IMR-90 (cell line): Measurements from ENCODE around the gene PPM1L. TPM values are rescaled to one million over a fixed set of nuclear protein-coding genes. Genes with fewer than 3 reads are reported as not detected.

Experiments used
- ATAC-seq: fragments of 200-7000 bp; cut with Tn5 transposase; 2 replicates; pipeline ENCODE4 v1.9.1; 2020; ENCODE audit warnings: low read depth, mild to moderate bottlenecking, moderate library complexity
- BruUV-seq: library from RNA; stranded (reverse); fragments of 400-500 nt; replicated peaks from 2 replicates; lab custom pipeline; 2021; lab: Mats Ljungman, UMichigan
- CTCF ChIA-PET: fragments of 300-600 bp; formaldehyde crosslinking; extraction: SDS; loops from one replicate; lab custom pipeline; 2021; ENCODE audit warnings: antibody characterized with exemption; lab: Yijun Ruan, JAX
- POLR2A ChIA-PET: fragments of 300-600 bp; sonication (Branson Sonifier 250); formaldehyde crosslinking; loops from one replicate; lab custom pipeline; 2022; ENCODE audit warnings: antibody characterized with exemption; ENCODE audit not compliant: unreplicated experiment; lab: Charles Lee
- DNase-seq: peaks from one replicate; pipeline ENCODE4 v3.0.0; 2013
- H2AFZ ChIP-seq: replicated peaks from 2 replicates; pipeline ENCODE3; 2013; ENCODE audit warnings: low read length, mild to moderate bottlenecking; ENCODE audit not compliant: poor library complexity
- H2AK5ac ChIP-seq: 2 replicates; pipeline ENCODE4 v1.6.1; 2013; ENCODE audit warnings: low read depth, low read length, inconsistent platforms
- H2AK9ac ChIP-seq: replicated peaks from 2 replicates; pipeline ENCODE3; 2013; ENCODE audit warnings: mild to moderate bottlenecking, low read depth, low read length, moderate library complexity; ENCODE audit not compliant: poor library complexity
- H2BK120ac ChIP-seq: 2 replicates; pipeline ENCODE4 v1.6.1; 2013; ENCODE audit warnings: low read depth, low read length, inconsistent platforms
- H2BK15ac ChIP-seq: 3 replicates; pipeline ENCODE4 v1.6.1; 2013; ENCODE audit warnings: low read depth, low read length, inconsistent platforms
- H2BK20ac ChIP-seq: 2 replicates; pipeline ENCODE4 v1.6.1; 2013; ENCODE audit warnings: low read depth, mild to moderate bottlenecking, inconsistent platforms, low read length, moderate library complexity
- H2BK5ac ChIP-seq: 2 replicates; pipeline ENCODE4 v1.6.1; 2013; ENCODE audit warnings: mild to moderate bottlenecking, low read depth, low read length, inconsistent platforms; ENCODE audit not compliant: poor library complexity, severe bottlenecking
- H3K14ac ChIP-seq: replicated peaks from 2 replicates; pipeline ENCODE4 v1.6.1; 2013; ENCODE audit warnings: low read depth, low read length, inconsistent platforms
- H3K18ac ChIP-seq: 2 replicates; pipeline ENCODE4 v1.6.1; 2013; ENCODE audit warnings: low read depth, low read length, control low read depth
- H3K23ac ChIP-seq: 2 replicates; pipeline ENCODE4 v1.6.1; 2013; ENCODE audit warnings: low read depth, low read length, inconsistent platforms
- H3K27ac ChIP-seq: 2 replicates; pipeline ENCODE4 v1.5.1; 2013; ENCODE audit warnings: mild to moderate bottlenecking, control low read depth, low read length; ENCODE audit not compliant: insufficient read depth
- H3K27me3 ChIP-seq: 2 replicates; pipeline ENCODE4 v1.6.1; 2013; ENCODE audit warnings: low read length; ENCODE audit not compliant: control insufficient read depth, insufficient read depth
- H3K36me3 ChIP-seq: 2 replicates; pipeline ENCODE4 v1.6.1; 2013; ENCODE audit warnings: low read length, mixed read lengths; ENCODE audit not compliant: control insufficient read depth, insufficient read depth
- H3K4ac ChIP-seq: 2 replicates; pipeline ENCODE4 v1.6.1; 2013; ENCODE audit warnings: low read depth, low read length, inconsistent platforms
- H3K4me1 ChIP-seq: 2 replicates; pipeline ENCODE4 v1.6.1; 2013; ENCODE audit warnings: low read length, mixed read lengths; ENCODE audit not compliant: control insufficient read depth, insufficient read depth
- H3K4me2 ChIP-seq: 2 replicates; pipeline ENCODE4 v1.6.1; 2013; ENCODE audit warnings: low read depth, mild to moderate bottlenecking, control low read depth, low read length, moderate library complexity
- H3K4me3 ChIP-seq: 2 replicates; pipeline ENCODE4 v1.5.1; 2013; ENCODE audit warnings: low read depth, mild to moderate bottlenecking, control low read depth, low read length, moderate library complexity; ENCODE audit not compliant: insufficient read depth
- H3K56ac ChIP-seq: 2 replicates; pipeline ENCODE4 v1.6.1; 2013; ENCODE audit warnings: low read length, inconsistent platforms; ENCODE audit not compliant: insufficient read depth; ENCODE audit errors: extremely low read depth
- H3K79me1 ChIP-seq, 2 experiments: 2 replicates each; pipeline ENCODE4 v1.6.1; 2013; ENCODE audit warnings: low read length in 2 of 2, inconsistent platforms in 1 of 2, low read depth in 1 of 2
- H3K9ac ChIP-seq: 2 replicates; pipeline ENCODE4 v1.6.1; 2013; ENCODE audit warnings: low read depth, low read length, control low read depth
- H3K9me1 ChIP-seq: 2 replicates; pipeline ENCODE4 v1.6.1; 2013; ENCODE audit warnings: low read length, inconsistent platforms; ENCODE audit not compliant: insufficient read depth
- H3K9me3 ChIP-seq: 2 replicates; pipeline ENCODE4 v1.6.1; 2013; ENCODE audit warnings: low read length; ENCODE audit not compliant: control insufficient read depth, insufficient read depth
- H4K20me1 ChIP-seq: 2 replicates; pipeline ENCODE4 v1.6.1; 2013; ENCODE audit warnings: low read length, inconsistent platforms; ENCODE audit not compliant: insufficient read depth
- H4K5ac ChIP-seq: 2 replicates; pipeline ENCODE4 v1.6.1; 2013; ENCODE audit warnings: mild to moderate bottlenecking, low read depth, low read length, control low read depth
- H4K8ac ChIP-seq, 2 experiments: 2 replicates each; pipeline ENCODE4 v1.6.1; 2013; ENCODE audit warnings: low read depth in 2 of 2, low read length in 2 of 2, control low read depth in 1 of 2, inconsistent platforms in 1 of 2
- H4K91ac ChIP-seq: 2 replicates; pipeline ENCODE4 v1.6.1; 2013; ENCODE audit warnings: low read depth, low read length, inconsistent platforms; ENCODE audit not compliant: insufficient read depth
- BHLHE40 ChIP-seq: fragments of 150-350 bp; IDR thresholded peaks from 2 replicates; pipeline ENCODE4 v1.6.1; 2016; ENCODE audit warnings: mild to moderate bottlenecking, low read depth, low read length
- CEBPB ChIP-seq: IDR thresholded peaks from 2 replicates; pipeline ENCODE4 v1.6.1; 2012; ENCODE audit warnings: low read depth, low read length, improper control_type of control experiment
- CHD1 ChIP-seq: IDR thresholded peaks from 2 replicates; pipeline ENCODE4 v1.6.1; 2012; ENCODE audit warnings: low read depth, low read length, improper control_type of control experiment
- CTCF ChIP-seq: conservative IDR thresholded peaks from 2 replicates; pipeline ENCODE4 v1.5.1; 2012; ENCODE audit warnings: mild to moderate bottlenecking, low read depth, low read length, improper control_type of control experiment
- ELK1 ChIP-seq: fragments of 150-350 bp; IDR thresholded peaks from 2 replicates; pipeline ENCODE4 v1.6.1; 2016; ENCODE audit warnings: low read depth, mild to moderate bottlenecking, low read length, moderate library complexity, borderline replicate concordance
- FOS ChIP-seq: fragments of 150-350 bp; IDR thresholded peaks from 2 replicates; pipeline ENCODE4 v1.6.1; 2016; ENCODE audit warnings: low read depth, low read length
- MAFK ChIP-seq: IDR thresholded peaks from 2 replicates; pipeline ENCODE4 v1.6.1; 2012; ENCODE audit warnings: low read depth, low read length, improper control_type of control experiment
- MAZ ChIP-seq: IDR thresholded peaks from 2 replicates; pipeline ENCODE4 v1.6.1; 2012; ENCODE audit warnings: low read depth, mild to moderate bottlenecking, low read length, improper control_type of control experiment, moderate library complexity, borderline replicate concordance
- MXI1 ChIP-seq: IDR thresholded peaks from 2 replicates; pipeline ENCODE4 v1.6.1; 2012; ENCODE audit warnings: low read depth, mild to moderate bottlenecking, low read length, moderate library complexity, borderline replicate concordance
- NFE2L2 ChIP-seq: fragments of 150-350 bp; IDR thresholded peaks from 2 replicates; pipeline ENCODE4 v1.6.1; 2016; ENCODE audit warnings: low read depth, mild to moderate bottlenecking, low read length
- POLR2A ChIP-seq: IDR thresholded peaks from 2 replicates; pipeline ENCODE4 v1.6.1; 2012; ENCODE audit warnings: mild to moderate bottlenecking, low read depth, low read length
- RAD21 ChIP-seq: IDR thresholded peaks from 2 replicates; pipeline ENCODE4 v1.6.1; 2012; ENCODE audit warnings: low read length, improper control_type of control experiment
- RCOR1 ChIP-seq: IDR thresholded peaks from 2 replicates; pipeline ENCODE4 v1.6.1; 2012; ENCODE audit warnings: mild to moderate bottlenecking, low read length, improper control_type of control experiment; ENCODE audit not compliant: insufficient replicate concordance
- RFX5 ChIP-seq: IDR thresholded peaks from 2 replicates; pipeline ENCODE4 v1.8.0; 2012; ENCODE audit warnings: low read depth, mild to moderate bottlenecking, low read length, moderate library complexity
- SMC3 ChIP-seq: fragments of 150-350 bp; IDR thresholded peaks from 2 replicates; pipeline ENCODE4 v1.6.1; 2016; ENCODE audit warnings: low read depth, mild to moderate bottlenecking, antibody characterized with exemption, low read length, moderate library complexity
- USF2 ChIP-seq: fragments of 150-350 bp; IDR thresholded peaks from 2 replicates; pipeline ENCODE4 v1.6.1; 2017; ENCODE audit warnings: mild to moderate bottlenecking, antibody characterized with exemption, low read length, low read depth
- dilution Hi-C: fragments of 300-500 bp; cut with HindIII; formaldehyde crosslinking; loops from one replicate; pipeline ENCODE4 v1.14.3; 2018; ENCODE audit warnings: low sequenced_read_pairs; ENCODE audit not compliant: unreplicated experiment
- in situ Hi-C: fragments of 300-500 bp; cut with MboI; formaldehyde crosslinking; loops from 3 replicates; pipeline ENCODE4 v1.14.3; 2019; ENCODE audit warnings: low sequenced_read_pairs, inconsistent platforms, mixed read lengths
- intact Hi-C: fragments of 100-400 bp; cut with micrococcal nuclease; formaldehyde crosslinking; loops from 2 replicates; pipeline ENCODE4 v1.10.0; 2022
- polyA plus RNA-seq, 3 experiments: library from polyadenylated mRNA; depleted of rRNA; stranded (reverse); fragments of >200 nt; gene quantifications; 2 replicates each; pipeline ENCODE4 v1.2.3, GENCODE V29; 2012; ENCODE audit warnings: low replicate concordance in 1 of 3
- total RNA-seq: library from RNA; depleted of rRNA; stranded (reverse); fragments of >200 nt; gene quantifications from 2 replicates; pipeline ENCODE4 v1.2.3, GENCODE V29; 2012

Gene PPM1L
- total and polyA plus RNA-seq, 2 of the 4 experiments (the other 2 are of a cell fraction) = 0.14 to 0.18 TPM

GRCh38 chr3:160931474-160931873, 175.4 kb downstream of the PPM1L start:
- Histone ChIP-seq H3K56ac (no peak overlapping the region), H2AK5ac (no peak overlapping the region), H3K9ac (no peak overlapping the region), H4K5ac (no peak overlapping the region), H4K20me1 (no peaks in the 10 kb centered on the region), H2BK20ac (no peak overlapping the region), H3K79me1 (no peaks in the 10 kb centered on the region), H3K4me2 (no peak overlapping the region), H2AFZ (no peak overlapping the region), H2BK5ac (no peak overlapping the region), H3K4me3 (no peak overlapping the region), H4K8ac (no peak overlapping the region), H4K91ac (no peak overlapping the region), H2AK9ac (no peak overlapping the region), H3K4me1 (no peaks in the 10 kb centered on the region), H3K14ac (no peak overlapping the region), H3K36me3 (no peaks in the 10 kb centered on the region), H3K27ac (no peak overlapping the region), H2BK120ac (no peak overlapping the region), H3K18ac (no peak overlapping the region), H3K27me3 (peaks cover 5% of the 10 kb centered on the region; the same call in 1 of the 2 replicates), H3K9me1 (no peaks in the 10 kb centered on the region), H3K9me3 (no peaks in the 10 kb centered on the region), H2BK15ac (no peak overlapping the region), H3K23ac (no peak overlapping the region), H3K4ac (no peak overlapping the region)
- ChIA-PET CTCF (interaction anchor here (0.8 kb wide), 2 partner anchors 10 kb away, joined by 3 to 5 read pairs; no protein-coding TSS in a partner anchor), POLR2A (no interaction called here)
- DNase-seq = no peak
- in situ Hi-C loops (loop anchor here (10.0 to 25.0 kb wide), 2 partner anchors 217 to 481 kb away; no protein-coding TSS in a partner anchor), dilution Hi-C loops (no loop called here), intact Hi-C loops (no loop called here)
- ATAC-seq = no peak
- TF ChIP-seq RCOR1 (no peak), USF2 (no peak), FOS (no peak), MAZ (no peak), BHLHE40 (no peak), MAFK (no peak), RFX5 (no peak), POLR2A (no peak), NFE2L2 (no peak), CTCF (no peak), CHD1 (no peak), ELK1 (no peak), CEBPB (no peak), RAD21 (no peak), SMC3 (no peak), MXI1 (no peak)
- no TSS peak for BruUV-seq
